ENCODE results near the gene FAM186B. TPM values are rescaled to one million over a fixed set of nuclear protein-coding genes. Genes with fewer than 3 reads are reported as not detected.

Gene FAM186B
- total RNA-seq, 1 donor from 2014 or later = 0.26 TPM

DNA sequence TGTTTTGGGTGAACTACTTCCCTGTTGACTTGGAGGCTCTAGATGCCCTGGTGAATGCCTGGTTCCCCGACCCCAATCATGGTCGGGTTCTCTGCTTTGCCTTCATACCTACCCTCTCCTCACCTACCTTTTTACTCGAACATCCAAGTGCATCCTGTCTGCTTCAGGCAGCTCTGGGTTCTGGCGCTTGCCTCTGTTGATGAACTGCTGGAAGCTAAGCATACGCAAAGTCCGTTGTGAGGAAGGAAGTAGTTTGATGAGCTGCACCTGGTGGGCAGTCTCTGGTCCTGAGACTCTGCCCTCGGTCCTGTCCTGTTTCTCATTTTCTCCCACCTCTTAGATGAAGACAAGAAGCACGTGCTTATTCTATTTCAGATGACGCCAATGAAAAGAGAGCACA, 53.0 kb downstream of the FAM186B start:
- no peak for FAIRE-seq
- no peak overlapping the region for H3K4me3 ChIP-seq (ENCODE audit: low read depth, low read length)
- H3K36me3 ChIP-seq (ENCODE audit: control insufficient read depth, insufficient read depth, low read length) = peaks cover 2% of the 10 kb centered on the region
- TF ChIP-seq, protein P1, sequence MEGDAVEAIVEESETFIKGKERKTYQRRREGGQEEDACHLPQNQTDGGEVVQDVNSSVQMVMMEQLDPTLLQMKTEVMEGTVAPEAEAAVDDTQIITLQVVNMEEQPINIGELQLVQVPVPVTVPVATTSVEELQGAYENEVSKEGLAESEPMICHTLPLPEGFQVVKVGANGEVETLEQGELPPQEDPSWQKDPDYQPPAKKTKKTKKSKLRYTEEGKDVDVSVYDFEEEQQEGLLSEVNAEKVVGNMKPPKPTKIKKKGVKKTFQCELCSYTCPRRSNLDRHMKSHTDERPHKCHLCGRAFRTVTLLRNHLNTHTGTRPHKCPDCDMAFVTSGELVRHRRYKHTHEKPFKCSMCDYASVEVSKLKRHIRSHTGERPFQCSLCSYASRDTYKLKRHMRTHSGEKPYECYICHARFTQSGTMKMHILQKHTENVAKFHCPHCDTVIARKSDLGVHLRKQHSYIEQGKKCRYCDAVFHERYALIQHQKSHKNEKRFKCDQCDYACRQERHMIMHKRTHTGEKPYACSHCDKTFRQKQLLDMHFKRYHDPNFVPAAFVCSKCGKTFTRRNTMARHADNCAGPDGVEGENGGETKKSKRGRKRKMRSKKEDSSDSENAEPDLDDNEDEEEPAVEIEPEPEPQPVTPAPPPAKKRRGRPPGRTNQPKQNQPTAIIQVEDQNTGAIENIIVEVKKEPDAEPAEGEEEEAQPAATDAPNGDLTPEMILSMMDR (IDR thresholded peaks at IDR 0.05; ENCODE audit: insufficient read depth, low read length, severe bottlenecking) = no peak
- peaks cover 8% of the 10 kb centered on the region for H3K27me3 ChIP-seq (ENCODE audit: control insufficient read depth, insufficient read depth, low read length)
- no peak for DNase-seq (ENCODE audit: low read depth)

GRCh38 chr12:49552014-49552413, 53.4 kb downstream of the FAM186B start:
- Histone ChIP-seq H3K4me3 (ENCODE audit: low read depth, low read length) (no peak overlapping the region), H3K36me3 (ENCODE audit: control insufficient read depth, insufficient read depth, low read length) (peaks cover 2% of the 10 kb centered on the region), H3K27me3 (ENCODE audit: control insufficient read depth, insufficient read depth, low read length) (peaks cover 8% of the 10 kb centered on the region)
- DNase-seq (ENCODE audit: low read depth) = peak; percentile 33
- FAIRE-seq = no peak
- TF ChIP-seq, protein P1 (IDR thresholded peaks at IDR 0.05; ENCODE audit: insufficient read depth, low read length, severe bottlenecking) = no peak

GRCh38 chr12:49550693-49551252, 54.7 kb downstream of the FAM186B start:
- peak; percentile 50 for FAIRE-seq
- peaks cover 8% of the 10 kb centered on the region for H3K27me3 ChIP-seq (ENCODE audit: control insufficient read depth, insufficient read depth, low read length)

DNA sequence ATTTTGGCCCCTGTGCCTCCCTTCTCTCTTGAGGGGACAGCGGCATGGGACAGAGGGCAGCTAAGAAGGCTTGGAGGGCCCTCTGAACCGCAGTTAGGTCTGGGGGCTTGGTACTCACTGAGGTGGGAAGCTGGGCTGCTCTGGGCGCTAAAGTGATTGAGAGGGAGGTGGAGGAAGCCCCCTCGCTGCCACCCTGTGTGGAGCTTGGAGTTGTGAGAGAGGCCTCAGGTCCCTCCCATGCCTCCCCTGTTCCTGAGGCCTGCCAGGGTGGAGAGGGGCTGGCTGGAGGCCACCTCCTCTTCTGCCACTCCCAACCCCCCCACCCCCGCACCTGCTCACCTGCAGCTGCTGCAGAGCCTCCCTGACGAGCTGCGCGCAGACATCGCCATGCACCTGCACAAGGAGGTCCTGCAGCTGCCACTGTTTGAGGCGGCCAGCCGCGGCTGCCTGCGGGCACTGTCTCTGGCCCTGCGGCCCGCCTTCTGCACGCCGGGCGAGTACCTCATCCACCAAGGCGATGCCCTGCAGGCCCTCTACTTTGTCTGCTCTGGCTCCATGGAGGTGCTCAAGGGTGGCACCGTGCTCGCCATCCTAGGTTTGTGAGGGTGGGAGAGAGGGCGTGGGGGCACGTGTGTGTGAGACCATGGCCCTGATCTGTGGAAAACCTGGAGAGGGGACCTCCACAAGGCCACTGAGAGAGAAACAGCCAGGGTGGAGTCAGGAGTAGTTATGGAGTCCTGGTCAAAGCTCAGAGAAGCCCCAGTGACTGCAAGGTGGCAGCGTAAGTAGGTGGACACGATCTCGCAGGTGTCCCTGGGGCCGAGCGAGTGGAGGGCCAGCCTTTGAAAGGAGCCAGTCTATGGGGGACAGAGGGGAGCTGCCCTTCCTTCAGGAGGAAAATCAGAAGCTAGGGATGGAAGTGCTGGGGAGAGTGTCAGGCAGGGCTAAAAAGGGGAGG, 55.4 kb downstream of the FAM186B start:
- no peak for FAIRE-seq
- TF ChIP-seq, protein P1 (IDR thresholded peaks at IDR 0.05; ENCODE audit: insufficient read depth, low read length, severe bottlenecking) = no peak
- no peak overlapping the region for H3K4me3 ChIP-seq (ENCODE audit: low read depth, low read length)
- peaks cover 8% of the 10 kb centered on the region for H3K27me3 ChIP-seq (ENCODE audit: control insufficient read depth, insufficient read depth, low read length)
- no peak for DNase-seq (ENCODE audit: low read depth)
- no peaks in the 10 kb centered on the region for H3K36me3 ChIP-seq (ENCODE audit: control insufficient read depth, insufficient read depth, low read length)

More at GRCh38 chr12:49550693-49551252, 54.7 kb downstream of the FAM186B start:
- Histone ChIP-seq H3K4me3 (ENCODE audit: low read depth, low read length) (no peak overlapping the region), H3K36me3 (ENCODE audit: control insufficient read depth, insufficient read depth, low read length) (no peaks in the 10 kb centered on the region)
- TF ChIP-seq, protein P1 (IDR thresholded peaks at IDR 0.05; ENCODE audit: insufficient read depth, low read length, severe bottlenecking) = no peak
- no peak for DNase-seq (ENCODE audit: low read depth)

- Histone ChIP-seq H3K36me3 (ENCODE audit: control insufficient read depth, insufficient read depth, low read length) (no peaks in the 10 kb centered on the region), H3K27me3 (ENCODE audit: control insufficient read depth, insufficient read depth, low read length) (peaks cover 11% of the 10 kb centered on the region), H3K4me3 (ENCODE audit: low read depth, low read length) (peak overlapping the region; percentile 4)
- no peak for DNase-seq (ENCODE audit: low read depth)
- TF ChIP-seq, protein P1 (IDR thresholded peaks at IDR 0.05; ENCODE audit: insufficient read depth, low read length, severe bottlenecking) = peak; percentile 26
- FAIRE-seq = no peak
Measured at GRCh38 chr12:49548822-49549648, 56.4 kb downstream of the FAM186B start.

All from bronchial epithelial cell (primary cell).